Measurements from ENCODE around the gene TBC1D4. TPM values are rescaled to one million over a fixed set of nuclear protein-coding genes. Genes with fewer than 3 reads are reported as not detected.
A peak's percentile ranks its signal among the peaks of the same experiment; 100 is the strongest.

TBC1D4 gene
- total RNA-seq, 4 donors from 2014 or later, result 14.2 to 32.0 (median 20.6) TPM

GRCh38 chr13:75422028-75422427, 59.9 kb downstream of the TBC1D4 start:
- H3K4me1 ChIP-seq, result peaks cover 46 to 63% (median 53%) of the 10 kb centered on the region in 4 donors
- intact Hi-C loops (cut with DNase I), result no loop called here
- TF ChIP-seq EP300 (IDR thresholded peaks at IDR 0.05), result no peak
- TF ChIP-seq POLR2A (IDR thresholded peaks at IDR 0.05; ENCODE audit: low read depth), result no peak
- no peak for TF ChIP-seq CTCF (IDR thresholded peaks at IDR 0.05)
- no peak for TF ChIP-seq POLR2AphosphoS5 (IDR thresholded peaks at IDR 0.05)
- WGBS, result 100% methylated on average over 1 of the region's 1 CpG
- no peaks in the 10 kb centered on the region for H3K9me3 ChIP-seq
- H3K36me3 ChIP-seq, result no peaks in the 10 kb centered on the region
- H3K4me3 ChIP-seq, result no peak overlapping the region
- DNase-seq (ENCODE audit: extremely low spot score), result no peak
- peak overlapping the region in 3 of 4 donors; percentile 0 to 46 (median 36) for H3K27ac ChIP-seq (replicated peaks in 1 of 4)
- H3K27me3 ChIP-seq, result no peaks in the 10 kb centered on the region

DNA sequence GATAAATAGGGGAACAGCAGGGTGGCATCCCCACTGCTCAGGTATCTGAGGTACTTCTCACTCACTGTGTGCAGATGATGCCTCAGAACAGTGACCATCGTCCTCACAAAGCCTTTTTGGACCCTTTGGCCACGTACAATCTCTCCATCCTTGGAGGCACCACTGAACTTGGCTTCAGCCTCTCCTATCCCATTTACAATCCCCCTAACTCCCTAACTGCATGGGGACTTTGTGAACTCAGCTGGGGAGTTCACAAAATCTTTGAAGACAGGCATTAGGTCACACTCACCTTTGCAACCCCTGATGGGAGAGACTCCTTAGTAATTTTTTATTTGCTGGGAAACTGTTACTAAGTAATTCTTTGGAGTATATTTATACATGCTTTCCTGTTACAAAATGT, 60.8 kb downstream of the TBC1D4 start:
- Histone ChIP-seq H3K4me1 (peaks cover 55 to 72% (median 62%) of the 10 kb centered on the region in 4 donors), H3K36me3 (no peaks in the 10 kb centered on the region), H3K27ac (replicated peaks in 1 of 4) (peak overlapping the region in 3 of 4 donors; percentile 19 to 46 (median 36)), H3K9me3 (no peaks in the 10 kb centered on the region), H3K27me3 (no peaks in the 10 kb centered on the region), H3K4me3 (no peak overlapping the region)
- intact Hi-C loops (cut with DNase I), result no loop called here
- WGBS, result 85% methylated on average over 2 of the region's 2 CpGs
- no peak for TF ChIP-seq EP300 (IDR thresholded peaks at IDR 0.05)
- no peak for TF ChIP-seq POLR2AphosphoS5 (IDR thresholded peaks at IDR 0.05)
- no peak for TF ChIP-seq POLR2A (IDR thresholded peaks at IDR 0.05; ENCODE audit: low read depth)
- TF ChIP-seq CTCF (IDR thresholded peaks at IDR 0.05), result no peak
- DNase-seq (ENCODE audit: extremely low spot score), result no peak

DNA sequence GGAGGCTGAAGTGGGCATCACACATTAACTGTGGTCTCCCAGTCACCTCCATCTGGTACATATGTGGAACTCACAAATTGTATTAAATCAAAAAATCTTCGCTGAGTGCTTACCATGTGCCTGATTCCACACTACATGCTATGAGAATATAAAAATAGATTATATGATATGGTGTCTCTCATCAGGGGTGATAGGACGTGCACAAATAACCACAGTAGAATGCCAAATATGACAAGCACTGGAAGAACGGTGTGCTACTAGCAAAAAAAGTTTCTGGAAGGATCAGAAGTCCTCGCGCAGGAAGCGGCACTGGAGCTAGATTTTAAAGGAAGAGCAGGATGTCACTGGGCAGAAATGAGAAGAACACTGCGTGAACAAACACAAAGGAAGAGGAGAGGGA, 62.3 kb downstream of the TBC1D4 start:
- Histone ChIP-seq H3K27ac (replicated peaks in 1 of 4) (no peak overlapping the region), H3K4me3 (no peak overlapping the region), H3K4me1 (peaks cover 65 to 87% (median 71%) of the 10 kb centered on the region in 4 donors), H3K27me3 (no peaks in the 10 kb centered on the region), H3K36me3 (no peaks in the 10 kb centered on the region), H3K9me3 (no peaks in the 10 kb centered on the region)
- no peak for DNase-seq (ENCODE audit: extremely low spot score)
- intact Hi-C loops (cut with DNase I), result no loop called here
- WGBS, result 94% methylated on average over 7 of the region's 7 CpGs
- TF ChIP-seq POLR2A (IDR thresholded peaks at IDR 0.05; ENCODE audit: low read depth) (no peak), CTCF (IDR thresholded peaks at IDR 0.05) (no peak), POLR2AphosphoS5 (IDR thresholded peaks at IDR 0.05) (no peak), EP300 (IDR thresholded peaks at IDR 0.05) (no peak)

- WGBS, result 43% methylated on average over 2 of the region's 2 CpGs
- TF ChIP-seq EP300 (IDR thresholded peaks at IDR 0.05) (no peak), CTCF (IDR thresholded peaks at IDR 0.05) (no peak), POLR2AphosphoS5 (IDR thresholded peaks at IDR 0.05) (no peak), POLR2A (IDR thresholded peaks at IDR 0.05; ENCODE audit: low read depth) (no peak)
- no peak for DNase-seq (ENCODE audit: extremely low spot score)
- Histone ChIP-seq H3K27ac (replicated peaks in 1 of 4) (peak overlapping the region; percentile 21 to 50 (median 30)), H3K27me3 (no peaks in the 10 kb centered on the region), H3K36me3 (no peaks in the 10 kb centered on the region), H3K4me3 (no peak overlapping the region), H3K9me3 (no peaks in the 10 kb centered on the region), H3K4me1 (peaks cover 65 to 87% (median 71%) of the 10 kb centered on the region in 4 donors)
- intact Hi-C loops (cut with DNase I), result no loop called here
Observed at GRCh38 chr13:75418997-75419396, 63.0 kb downstream of the TBC1D4 start.

Measured in esophagus muscularis mucosa (tissue), 4 donors.